Measurements from ENCODE around the gene PTPN12.

DNA sequence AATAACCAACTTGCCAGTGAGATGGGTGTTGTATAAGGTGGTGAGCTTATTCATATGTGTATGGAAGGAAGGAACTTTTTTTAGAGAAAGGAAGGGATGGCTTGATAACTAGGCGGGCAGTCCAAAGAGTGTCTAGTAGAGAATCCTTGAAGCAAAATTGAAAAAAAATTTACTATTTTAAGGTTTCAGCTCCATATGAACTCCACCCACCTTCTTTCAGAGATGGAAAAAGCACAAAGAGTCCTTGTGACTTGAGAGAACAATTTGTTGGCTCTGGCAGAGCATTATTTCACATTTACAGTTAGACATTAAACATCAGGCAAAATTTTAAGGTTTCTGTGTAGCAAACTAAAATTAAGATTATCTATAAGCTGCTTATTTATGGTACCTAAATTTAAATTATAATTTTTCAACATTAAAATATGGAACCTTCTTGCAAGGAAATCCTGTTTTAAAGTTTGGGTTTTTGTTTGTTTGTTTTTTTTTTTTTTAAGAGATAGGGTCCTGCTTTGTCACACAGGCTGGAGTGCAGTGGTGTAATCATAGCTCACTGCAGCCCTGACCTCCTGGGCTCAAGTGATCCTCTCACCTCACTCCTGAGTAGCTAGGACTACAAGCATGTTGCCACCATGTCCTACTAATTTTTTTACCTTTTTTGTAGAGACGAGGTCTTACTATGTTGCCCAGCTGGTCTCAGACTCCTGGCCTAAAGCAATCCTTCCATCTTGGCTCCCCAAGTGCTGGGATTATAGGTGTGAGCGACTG, 12.2 kb downstream of the PTPN12 start:
- TF ChIP-seq, protein P1, sequence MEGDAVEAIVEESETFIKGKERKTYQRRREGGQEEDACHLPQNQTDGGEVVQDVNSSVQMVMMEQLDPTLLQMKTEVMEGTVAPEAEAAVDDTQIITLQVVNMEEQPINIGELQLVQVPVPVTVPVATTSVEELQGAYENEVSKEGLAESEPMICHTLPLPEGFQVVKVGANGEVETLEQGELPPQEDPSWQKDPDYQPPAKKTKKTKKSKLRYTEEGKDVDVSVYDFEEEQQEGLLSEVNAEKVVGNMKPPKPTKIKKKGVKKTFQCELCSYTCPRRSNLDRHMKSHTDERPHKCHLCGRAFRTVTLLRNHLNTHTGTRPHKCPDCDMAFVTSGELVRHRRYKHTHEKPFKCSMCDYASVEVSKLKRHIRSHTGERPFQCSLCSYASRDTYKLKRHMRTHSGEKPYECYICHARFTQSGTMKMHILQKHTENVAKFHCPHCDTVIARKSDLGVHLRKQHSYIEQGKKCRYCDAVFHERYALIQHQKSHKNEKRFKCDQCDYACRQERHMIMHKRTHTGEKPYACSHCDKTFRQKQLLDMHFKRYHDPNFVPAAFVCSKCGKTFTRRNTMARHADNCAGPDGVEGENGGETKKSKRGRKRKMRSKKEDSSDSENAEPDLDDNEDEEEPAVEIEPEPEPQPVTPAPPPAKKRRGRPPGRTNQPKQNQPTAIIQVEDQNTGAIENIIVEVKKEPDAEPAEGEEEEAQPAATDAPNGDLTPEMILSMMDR (IDR thresholded peaks at IDR 0.05; ENCODE audit: insufficient read depth, low read length): no peak
- no peak for TF ChIP-seq SPI1 (IDR thresholded peaks at IDR 0.05; ENCODE audit: borderline replicate concordance, low read depth)
